Liver (tissue), 9 donors: Measurements from ENCODE around the gene PBOV1. TPM values are rescaled to one million over a fixed set of nuclear protein-coding genes. Genes with fewer than 3 reads are reported as not detected.

Experiments used
- DNase-seq: peaks from one replicate; pipeline ENCODE4 v3.0.0-alpha.2; 2017; ENCODE audit warnings: low spot score
- H3K27ac ChIP-seq, 2 donors: one replicate each; pipeline ENCODE4 v1.7.0; 2013; ENCODE audit warnings: inconsistent platforms in 2 of 2, low read length in 2 of 2, control low read depth in 1 of 2, low read depth in 1 of 2, mild to moderate bottlenecking in 1 of 2
- H3K27me3 ChIP-seq, 4 donors: one replicate each; pipeline versions ENCODE4 v1.6.1 to v1.7.0; 2013; ENCODE audit warnings: low read length in 3 of 4, inconsistent platforms in 1 of 4, mild to moderate bottlenecking in 1 of 4, moderate library complexity in 1 of 4; ENCODE audit not compliant: control insufficient read depth in 4 of 4, insufficient read depth in 4 of 4
- H3K36me3 ChIP-seq, 4 donors: one replicate each; pipeline versions ENCODE4 v1.6.1 to v1.7.0; 2013; ENCODE audit warnings: low read length in 3 of 4, mild to moderate bottlenecking in 3 of 4, low read depth in 1 of 4, moderate library complexity in 1 of 4; ENCODE audit not compliant: control insufficient read depth in 4 of 4, insufficient read depth in 3 of 4
- H3K4me1 ChIP-seq, 4 donors: one replicate each; pipeline versions ENCODE4 v1.6.1 to v1.7.0; 2013; ENCODE audit warnings: low read length in 3 of 4, mild to moderate bottlenecking in 3 of 4, moderate library complexity in 1 of 4; ENCODE audit not compliant: control insufficient read depth in 4 of 4, insufficient read depth in 4 of 4
- H3K4me3 ChIP-seq, 3 donors: one replicate each; pipeline versions ENCODE4 v1.6.1 to v1.7.0; 2013; ENCODE audit warnings: low read length in 3 of 3, control low read depth in 1 of 3, low read depth in 1 of 3, mild to moderate bottlenecking in 1 of 3
- H3K9ac ChIP-seq, 2 donors: one replicate each; pipeline ENCODE4 v1.7.0; 2013; ENCODE audit warnings: low read length in 2 of 2, mild to moderate bottlenecking in 2 of 2, moderate library complexity in 2 of 2, control low read depth in 1 of 2, low read depth in 1 of 2
- H3K9me3 ChIP-seq, 4 donors: one replicate each; pipeline versions ENCODE4 v1.6.1 to v1.7.0; 2013; ENCODE audit warnings: low read length in 3 of 4; ENCODE audit not compliant: control insufficient read depth in 4 of 4
- EGR1 ChIP-seq, 2 donors: IDR thresholded peaks; 2 replicates each; pipeline ENCODE4 v1.6.1; 2016 to 2018; ENCODE audit warnings: antibody characterized with exemption in 2 of 2, low read depth in 2 of 2
- FOXA1 ChIP-seq: IDR thresholded peaks from 2 replicates; pipeline ENCODE4 v1.6.1; 2016; ENCODE audit warnings: antibody characterized with exemption
- FOXA2 ChIP-seq: IDR thresholded peaks from 2 replicates; pipeline ENCODE4 v1.6.1; 2016; ENCODE audit warnings: antibody characterized with exemption
- HNF4A ChIP-seq, 2 donors: conservative IDR thresholded peaks; 2 replicates each; pipeline ENCODE4 v1.6.1; 2016; ENCODE audit warnings: antibody characterized with exemption in 2 of 2, mild to moderate bottlenecking in 2 of 2
- HNF4G ChIP-seq: IDR thresholded peaks from 2 replicates; pipeline ENCODE4 v1.6.1; 2016; ENCODE audit warnings: antibody characterized with exemption
- NR2F2 ChIP-seq: IDR thresholded peaks from 2 replicates; pipeline ENCODE4 v1.6.1; 2016; ENCODE audit warnings: antibody characterized with exemption
- RAD21 ChIP-seq, 2 donors: IDR thresholded peaks; 2 replicates each; pipeline ENCODE4 v1.6.1; 2016; ENCODE audit warnings: antibody characterized with exemption in 2 of 2, mild to moderate bottlenecking in 2 of 2
- RXRA ChIP-seq, 2 donors: IDR thresholded peaks; 2 replicates each; pipeline ENCODE4 v1.6.1; 2017 to 2018; ENCODE audit warnings: antibody characterized with exemption in 2 of 2, mild to moderate bottlenecking in 1 of 2
- SP1 ChIP-seq: IDR thresholded peaks from 2 replicates; pipeline ENCODE4 v1.6.1; 2018; ENCODE audit warnings: antibody characterized with exemption, mild to moderate bottlenecking
- TAF1 ChIP-seq: conservative IDR thresholded peaks from 2 replicates; pipeline ENCODE4 v1.6.1; 2016; ENCODE audit warnings: antibody characterized with exemption, mild to moderate bottlenecking
- YY1 ChIP-seq: IDR thresholded peaks from 2 replicates; pipeline ENCODE4 v1.6.1; 2016; ENCODE audit warnings: antibody characterized with exemption, mild to moderate bottlenecking
- WGBS: extraction: QIAGEN DNeasy Blood & Tissue Kit; methylation state at CpG from one replicate; pipeline ENCODE4 v1.1.7; 2013; 5-methylcytosine and 5-hydroxymethylcytosine counted together
- polyA plus RNA-seq, 2 donors: library from polyadenylated mRNA; stranded (reverse) in 1 of 2; unstranded in 1 of 2; fragments of 200-250 nt in 1 of 2; fragments of >200 nt in 1 of 2; fragmentation: Nextera tagmentation in 1 of 2; extraction: Ambion mirVana in 1 of 2; gene quantifications; one replicate each; pipeline versions ENCODE4 v1.2.1 to v1.2.3, GENCODE V29; 2013 to 2015
- total RNA-seq, 2 donors: library from RNA; depleted of rRNA; stranded (reverse); fragments of >200 nt; gene quantifications; one replicate each; pipeline ENCODE4 v1.2.3, GENCODE V29; 2014
- TF ChIP-seq, protein P1 (sequence below): IDR thresholded peaks from 2 replicates; pipeline ENCODE4 v1.6.1; 2016; ENCODE audit warnings: antibody characterized with exemption
- TF ChIP-seq, protein P2 (sequence below): IDR thresholded peaks from 2 replicates; pipeline ENCODE4 v1.6.1; 2016; ENCODE audit warnings: antibody characterized with exemption
- TF ChIP-seq, protein P3 (sequence below): fragments of 150-350 bp; IDR thresholded peaks from 2 replicates; pipeline ENCODE4 v1.5.1; 2017; ENCODE audit warnings: improper control_type of control experiment, low read depth, low read length; ENCODE audit not compliant: missing input control
- TF ChIP-seq, protein P4 (sequence below): IDR thresholded peaks from 2 replicates; pipeline ENCODE4 v1.6.1; 2016; ENCODE audit warnings: antibody characterized with exemption, mild to moderate bottlenecking
- donor health status: healthy.
- donor health status: healthy.
- donor health status: healthy.
- donor health status: healthy.
- donor health status: healthy.

Gene PBOV1
- total and polyA plus RNA-seq, 4 donors, result not detected

DNA sequence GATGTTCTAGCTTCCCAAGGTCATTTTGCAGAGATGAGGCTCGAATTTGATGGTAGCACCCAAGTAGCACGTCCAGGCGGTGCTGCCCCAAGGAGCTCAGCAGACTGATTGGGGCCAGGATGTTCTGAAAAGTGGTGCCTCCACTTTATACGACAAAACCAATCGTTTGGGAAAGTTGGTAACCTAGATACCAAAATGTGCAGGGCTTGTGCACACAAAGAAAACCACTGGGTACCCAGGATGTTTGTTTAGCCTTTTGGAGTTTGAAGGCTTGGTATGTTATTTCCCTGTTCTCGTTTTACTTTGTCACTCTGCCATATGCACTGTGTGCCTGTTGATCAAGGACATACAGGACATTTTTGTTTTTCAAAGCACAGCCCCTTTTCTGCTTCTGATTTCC is 40.7 kb upstream of the PBOV1 start:
- no peak for DNase-seq
- TF ChIP-seq RXRA (IDR thresholded peaks at IDR 0.05) (no peak), RAD21 (IDR thresholded peaks at IDR 0.05) (no peak), NR2F2 (no peak), TAF1 (no peak), YY1 (no peak), HNF4G (no peak), FOXA2 (no peak), SP1 (no peak), FOXA1 (no peak), EGR1 (IDR thresholded peaks at IDR 0.05; ENCODE audit: low read depth in 2 of 2) (no peak)
- TF ChIP-seq, protein P1, sequence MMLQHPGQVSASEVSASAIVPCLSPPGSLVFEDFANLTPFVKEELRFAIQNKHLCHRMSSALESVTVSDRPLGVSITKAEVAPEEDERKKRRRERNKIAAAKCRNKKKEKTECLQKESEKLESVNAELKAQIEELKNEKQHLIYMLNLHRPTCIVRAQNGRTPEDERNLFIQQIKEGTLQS, result no peak
- TF ChIP-seq, protein P2, sequence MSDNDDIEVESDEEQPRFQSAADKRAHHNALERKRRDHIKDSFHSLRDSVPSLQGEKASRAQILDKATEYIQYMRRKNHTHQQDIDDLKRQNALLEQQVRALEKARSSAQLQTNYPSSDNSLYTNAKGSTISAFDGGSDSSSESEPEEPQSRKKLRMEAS, result no peak
- TF ChIP-seq, protein P3, sequence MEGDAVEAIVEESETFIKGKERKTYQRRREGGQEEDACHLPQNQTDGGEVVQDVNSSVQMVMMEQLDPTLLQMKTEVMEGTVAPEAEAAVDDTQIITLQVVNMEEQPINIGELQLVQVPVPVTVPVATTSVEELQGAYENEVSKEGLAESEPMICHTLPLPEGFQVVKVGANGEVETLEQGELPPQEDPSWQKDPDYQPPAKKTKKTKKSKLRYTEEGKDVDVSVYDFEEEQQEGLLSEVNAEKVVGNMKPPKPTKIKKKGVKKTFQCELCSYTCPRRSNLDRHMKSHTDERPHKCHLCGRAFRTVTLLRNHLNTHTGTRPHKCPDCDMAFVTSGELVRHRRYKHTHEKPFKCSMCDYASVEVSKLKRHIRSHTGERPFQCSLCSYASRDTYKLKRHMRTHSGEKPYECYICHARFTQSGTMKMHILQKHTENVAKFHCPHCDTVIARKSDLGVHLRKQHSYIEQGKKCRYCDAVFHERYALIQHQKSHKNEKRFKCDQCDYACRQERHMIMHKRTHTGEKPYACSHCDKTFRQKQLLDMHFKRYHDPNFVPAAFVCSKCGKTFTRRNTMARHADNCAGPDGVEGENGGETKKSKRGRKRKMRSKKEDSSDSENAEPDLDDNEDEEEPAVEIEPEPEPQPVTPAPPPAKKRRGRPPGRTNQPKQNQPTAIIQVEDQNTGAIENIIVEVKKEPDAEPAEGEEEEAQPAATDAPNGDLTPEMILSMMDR, result no peak
- WGBS, result 56% methylated on average over 6 of the region's 6 CpGs
- no peak overlapping the region for H3K9ac ChIP-seq
- no peak overlapping the region for H3K4me3 ChIP-seq
- H3K4me1 ChIP-seq, result peaks cover 0 to 21% (median 4%) of the 10 kb centered on the region in 4 donors
- H3K27ac ChIP-seq, result no peak overlapping the region
- H3K36me3 ChIP-seq, result no peaks in the 10 kb centered on the region
- no peaks in the 10 kb centered on the region for H3K27me3 ChIP-seq
- H3K9me3 ChIP-seq, result no peaks in the 10 kb centered on the region

DNA sequence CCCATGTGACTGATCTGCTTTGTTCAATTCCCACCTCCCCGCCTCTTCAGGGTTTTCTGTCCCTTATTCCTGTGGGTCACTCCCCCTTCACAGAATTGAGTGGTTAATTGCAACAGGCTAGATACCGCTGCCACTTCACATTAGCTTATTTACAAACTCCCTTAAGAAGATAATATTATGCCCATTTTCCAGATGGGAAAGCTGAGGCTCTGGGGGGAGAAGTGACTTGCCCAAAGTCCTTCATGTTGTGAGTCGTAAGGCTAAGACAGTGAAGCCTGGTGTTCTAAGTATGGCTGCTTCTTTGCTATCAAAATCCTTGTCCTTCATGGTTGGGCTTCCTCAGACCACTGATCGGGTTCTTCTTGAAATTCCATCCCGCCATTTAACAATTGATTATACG is 39.9 kb upstream of the PBOV1 start:
- Histone ChIP-seq H3K9ac (no peak overlapping the region), H3K4me1 (peaks cover 0 to 21% (median 4%) of the 10 kb centered on the region in 4 donors), H3K36me3 (no peaks in the 10 kb centered on the region), H3K4me3 (no peak overlapping the region), H3K27ac (no peak overlapping the region), H3K27me3 (no peaks in the 10 kb centered on the region), H3K9me3 (no peaks in the 10 kb centered on the region)
- no peak for DNase-seq
- TF ChIP-seq, protein P4, sequence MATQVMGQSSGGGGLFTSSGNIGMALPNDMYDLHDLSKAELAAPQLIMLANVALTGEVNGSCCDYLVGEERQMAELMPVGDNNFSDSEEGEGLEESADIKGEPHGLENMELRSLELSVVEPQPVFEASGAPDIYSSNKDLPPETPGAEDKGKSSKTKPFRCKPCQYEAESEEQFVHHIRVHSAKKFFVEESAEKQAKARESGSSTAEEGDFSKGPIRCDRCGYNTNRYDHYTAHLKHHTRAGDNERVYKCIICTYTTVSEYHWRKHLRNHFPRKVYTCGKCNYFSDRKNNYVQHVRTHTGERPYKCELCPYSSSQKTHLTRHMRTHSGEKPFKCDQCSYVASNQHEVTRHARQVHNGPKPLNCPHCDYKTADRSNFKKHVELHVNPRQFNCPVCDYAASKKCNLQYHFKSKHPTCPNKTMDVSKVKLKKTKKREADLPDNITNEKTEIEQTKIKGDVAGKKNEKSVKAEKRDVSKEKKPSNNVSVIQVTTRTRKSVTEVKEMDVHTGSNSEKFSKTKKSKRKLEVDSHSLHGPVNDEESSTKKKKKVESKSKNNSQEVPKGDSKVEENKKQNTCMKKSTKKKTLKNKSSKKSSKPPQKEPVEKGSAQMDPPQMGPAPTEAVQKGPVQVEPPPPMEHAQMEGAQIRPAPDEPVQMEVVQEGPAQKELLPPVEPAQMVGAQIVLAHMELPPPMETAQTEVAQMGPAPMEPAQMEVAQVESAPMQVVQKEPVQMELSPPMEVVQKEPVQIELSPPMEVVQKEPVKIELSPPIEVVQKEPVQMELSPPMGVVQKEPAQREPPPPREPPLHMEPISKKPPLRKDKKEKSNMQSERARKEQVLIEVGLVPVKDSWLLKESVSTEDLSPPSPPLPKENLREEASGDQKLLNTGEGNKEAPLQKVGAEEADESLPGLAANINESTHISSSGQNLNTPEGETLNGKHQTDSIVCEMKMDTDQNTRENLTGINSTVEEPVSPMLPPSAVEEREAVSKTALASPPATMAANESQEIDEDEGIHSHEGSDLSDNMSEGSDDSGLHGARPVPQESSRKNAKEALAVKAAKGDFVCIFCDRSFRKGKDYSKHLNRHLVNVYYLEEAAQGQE, result no peak
- TF ChIP-seq YY1, result no peak
- no peak for TF ChIP-seq SP1
- TF ChIP-seq HNF4A (conservative IDR thresholded peaks at IDR 0.05), result no peak
- no peak for TF ChIP-seq RXRA (IDR thresholded peaks at IDR 0.05)
- WGBS, result 93% methylated on average over 6 of the region's 6 CpGs
